A549 (cell line): ENCODE data around the gene MALRD1. TPM values are rescaled to one million over a fixed set of nuclear protein-coding genes. Genes with fewer than 3 reads are reported as not detected.

Experiments used
- ATAC-seq, 2 experiments: fragments of 200-7000 bp in 1 of 2; fragments of >200 bp in 1 of 2; cut with Nextera tagmentation in 1 of 2; cut with Tn5 transposase in 1 of 2; 3 replicates each; pipeline versions ENCODE4 v1.8.0 to v1.9.1; 2018 to 2020; ENCODE audit warnings: mild to moderate bottlenecking in 1 of 2, moderate library complexity in 1 of 2
- CTCF ChIA-PET: fragments of 300-600 bp; sonication (Branson Sonifier 250); formaldehyde crosslinking; extraction: SDS; loops from one replicate; lab custom pipeline; 2021; ENCODE audit warnings: antibody characterized with exemption, inconsistent platforms; lab: Yijun Ruan, JAX
- POLR2A ChIA-PET: fragments of 350-600 bp; formaldehyde crosslinking; extraction: SDS; loops from one replicate; lab custom pipeline; 2021; ENCODE audit warnings: antibody characterized with exemption, inconsistent platforms; lab: Yijun Ruan, JAX
- DNase-seq, 2 experiments: peaks; one replicate each; pipeline versions ENCODE4 v3.0.0 to v3.0.0-alpha.2; 2011 to 2016; ENCODE audit warnings: low read depth in 1 of 2, low spot score in 1 of 2
- FAIRE-seq: peaks from 2 replicates; lab custom pipeline; 2011; peaks lifted over from hg19 to GRCh38; lab: Jason Lieb, UNC
- H3K27ac ChIP-seq, 2 experiments: fragments of >200 bp; sonication (Bioruptor Twin); formaldehyde crosslinking; 3 replicates each; pipeline ENCODE4 v1.5.1; 2016 to 2017
- H3K4me1 ChIP-seq: fragments of >200 bp; sonication (Bioruptor Twin); formaldehyde crosslinking; 3 replicates; pipeline ENCODE4 v1.6.1; 2016
- H3K4me2 ChIP-seq: fragments of >200 bp; sonication (Bioruptor Twin); formaldehyde crosslinking; 3 replicates; pipeline ENCODE4 v1.6.1; 2016
- H3K4me3 ChIP-seq: fragments of >200 bp; sonication (Bioruptor Twin); formaldehyde crosslinking; 3 replicates; pipeline ENCODE4 v1.5.1; 2016
- H3K9me3 ChIP-seq: fragments of >200 bp; sonication (Bioruptor Twin); formaldehyde crosslinking; 3 replicates; pipeline ENCODE4 v1.6.1; 2016
- BHLHE40 ChIP-seq: IDR thresholded peaks from 2 replicates; pipeline ENCODE4 v1.6.1; 2012; ENCODE audit warnings: low read depth, low read length, inconsistent platforms
- CHD2 ChIP-seq: fragments of 150-350 bp; IDR thresholded peaks from 2 replicates; pipeline ENCODE4 v1.6.1; 2014; ENCODE audit warnings: low read length; ENCODE audit not compliant: partially characterized antibody
- CHD4 ChIP-seq: fragments of 200-600 bp; sonication (generic); IDR thresholded peaks from 2 replicates; pipeline ENCODE4 v1.6.1; 2016; ENCODE audit warnings: antibody characterized with exemption, mild to moderate bottlenecking, borderline replicate concordance
- CTCF ChIP-seq: fragments of >200 bp; sonication (Bioruptor Twin); formaldehyde crosslinking; IDR thresholded peaks from 3 replicates; pipeline ENCODE4 v1.5.1; 2016
- EHMT2 ChIP-seq: fragments of 200-600 bp; sonication (generic); IDR thresholded peaks from 2 replicates; pipeline ENCODE4 v1.6.1; 2016; ENCODE audit warnings: antibody characterized with exemption, low read depth, mild to moderate bottlenecking, moderate library complexity
- ELK1 ChIP-seq: fragments of 150-350 bp; IDR thresholded peaks from 2 replicates; pipeline ENCODE4 v1.6.1; 2014; ENCODE audit warnings: low read depth, mild to moderate bottlenecking, low read length
- ESRRA ChIP-seq: fragments of 150-350 bp; IDR thresholded peaks from 2 replicates; pipeline ENCODE4 v1.6.1; 2014; ENCODE audit warnings: mild to moderate bottlenecking, low read length, borderline replicate concordance
- FOXS1 ChIP-seq: fragments of 250-450 bp; sonication (Bioruptor Pico); IDR thresholded peaks from 2 replicates; pipeline ENCODE4 v1.5.0; 2020; ENCODE audit warnings: mild to moderate bottlenecking, moderate library complexity
- HES2 ChIP-seq: fragments of >200 bp; sonication (Bioruptor Twin); formaldehyde crosslinking; IDR thresholded peaks from 2 replicates; pipeline ENCODE4 v1.6.1; 2016
- HOXA7 ChIP-seq: fragments of 250-450 bp; sonication (Bioruptor Pico); IDR thresholded peaks from 2 replicates; pipeline ENCODE4 v1.5.0; 2020; ENCODE audit warnings: mild to moderate bottlenecking, moderate library complexity
- HOXB13 ChIP-seq: fragments of 250-450 bp; sonication (Bioruptor Pico); IDR thresholded peaks from 2 replicates; pipeline ENCODE4 v1.5.0; 2020; ENCODE audit warnings: low read depth, mild to moderate bottlenecking, moderate library complexity
- JUN ChIP-seq, 2 experiments: fragments of >200 bp; sonication (Bioruptor Twin); formaldehyde crosslinking; IDR thresholded peaks; 2 replicates in 1 of 2; 3 replicates in 1 of 2; pipeline ENCODE4 v1.6.1; 2016 to 2017
- JUNB ChIP-seq: fragments of >200 bp; sonication (Bioruptor Twin); formaldehyde crosslinking; IDR thresholded peaks from 2 replicates; pipeline ENCODE4 v1.6.1; 2016
- KDM5A ChIP-seq: fragments of 200-600 bp; sonication (generic); IDR thresholded peaks from 2 replicates; pipeline ENCODE4 v1.6.1; 2016; ENCODE audit warnings: antibody characterized with exemption, mild to moderate bottlenecking
- MAX ChIP-seq: IDR thresholded peaks from 2 replicates; pipeline ENCODE4 v1.6.1; 2012
- MYC ChIP-seq: IDR thresholded peaks from 2 replicates; pipeline ENCODE4 v1.6.1; 2012; ENCODE audit warnings: mild to moderate bottlenecking, inconsistent platforms, low read length, improper control_type of control experiment, borderline replicate concordance
- NFE2L2 ChIP-seq: fragments of 150-350 bp; conservative IDR thresholded peaks from 2 replicates; pipeline ENCODE4 v1.6.1; 2014; ENCODE audit warnings: low read length
- NPAS2 ChIP-seq: fragments of 250-450 bp; sonication (Bioruptor Pico); IDR thresholded peaks from 2 replicates; pipeline ENCODE4 v1.8.0; 2022; ENCODE audit warnings: mild to moderate bottlenecking, moderate library complexity, borderline replicate concordance
- NR3C1 ChIP-seq: fragments of >200 bp; sonication (Bioruptor Twin); formaldehyde crosslinking; IDR thresholded peaks from 3 replicates; pipeline ENCODE4 v1.6.1; 2017
- PBX3 ChIP-seq: IDR thresholded peaks from 2 replicates; pipeline ENCODE4 v1.6.1; 2012
- PHF8 ChIP-seq: fragments of 200-600 bp; sonication (generic); IDR thresholded peaks from 2 replicates; pipeline ENCODE4 v1.6.1; 2016; ENCODE audit warnings: low read depth, mild to moderate bottlenecking, antibody characterized with exemption, moderate library complexity, borderline replicate concordance
- POLR2A ChIP-seq: IDR thresholded peaks from 2 replicates; pipeline ENCODE4 v1.6.1; 2012; ENCODE audit warnings: mild to moderate bottlenecking, low read length
- RAD21 ChIP-seq, 2 experiments: fragments of >200 bp in 1 of 2; sonication (Bioruptor Twin) in 1 of 2; formaldehyde crosslinking in 1 of 2; IDR thresholded peaks in 1 of 2; conservative IDR thresholded peaks in 1 of 2; 2 replicates in 1 of 2; 3 replicates in 1 of 2; pipeline ENCODE4 v1.6.1; 2012 to 2018; ENCODE audit warnings: inconsistent platforms in 1 of 2
- RCOR1 ChIP-seq: fragments of 150-350 bp; IDR thresholded peaks from 2 replicates; pipeline ENCODE4 v1.6.1; 2014; ENCODE audit warnings: antibody characterized with exemption, low read length, low read depth
- RNF2 ChIP-seq: fragments of 200-600 bp; sonication (generic); IDR thresholded peaks from 2 replicates; pipeline ENCODE4 v1.6.1; 2016; ENCODE audit warnings: low read depth, mild to moderate bottlenecking, antibody characterized with exemption, moderate library complexity, borderline replicate concordance
- SMC3 ChIP-seq: fragments of >200 bp; sonication (Bioruptor Twin); formaldehyde crosslinking; IDR thresholded peaks from 3 replicates; pipeline ENCODE4 v1.6.1; 2018; ENCODE audit warnings: inconsistent platforms
- ZC3H11A ChIP-seq: fragments of 450-650 bp; IDR thresholded peaks from 2 replicates; pipeline ENCODE4 v1.6.1; 2014; ENCODE audit warnings: antibody characterized with exemption, mild to moderate bottlenecking
- ZFP36 ChIP-seq: fragments of 450-650 bp; IDR thresholded peaks from 2 replicates; pipeline ENCODE4 v1.6.1; 2014; ENCODE audit warnings: borderline replicate concordance; ENCODE audit not compliant: partially characterized antibody
- ZNF302 ChIP-seq: fragments of 250-450 bp; sonication (Bioruptor Pico); IDR thresholded peaks from 2 replicates; pipeline ENCODE4 v1.9.0; 2021; ENCODE audit warnings: inconsistent platforms, mild to moderate bottlenecking, moderate library complexity
- ZSCAN20 ChIP-seq: fragments of 250-450 bp; sonication (Bioruptor Pico); IDR thresholded peaks from 2 replicates; pipeline ENCODE4 v1.8.0; 2022; ENCODE audit warnings: mild to moderate bottlenecking, moderate library complexity
- WGBS: methylation state at CpG from one replicate; pipeline ENCODE4 v1.1.6; 2017; ENCODE audit errors: missing lambda C conversion rate; 5-methylcytosine and 5-hydroxymethylcytosine counted together
- polyA plus RNA-seq, 4 experiments: library from polyadenylated mRNA; depleted of rRNA in 3 of 4; stranded (reverse); fragments of >200 nt; fragmentation: RNase III in 1 of 4; extraction: RNeasy Plus Mini Kit Qiagen cat#74134 plus additional on column Dnase treatment in 1 of 4; gene quantifications; 2 replicates in 3 of 4; 3 replicates in 1 of 4; pipeline ENCODE4 v1.2.3, GENCODE V29; 2011 to 2017

The MALRD1 gene
- polyA plus RNA-seq, 2 of the 4 experiments (the other 2 are of a cell fraction) = not detected

GRCh38 chr10:19570991-19571390, 522.4 kb downstream of the MALRD1 start:
- DNase-seq (no peak), FAIRE-seq (no peak), ATAC-seq (no peak)
- TF ChIP-seq PHF8 (no peak), ESRRA (no peak), NFE2L2 (no peak)
- no peaks in the 10 kb centered on the region for H3K4me1 ChIP-seq
- WGBS = 0% methylated on average over 1 of the region's 1 CpG
- no peaks in the 10 kb centered on the region for H3K9me3 ChIP-seq
- POLR2A ChIA-PET = no interaction called here
- CTCF ChIA-PET = no interaction called here
- H3K4me3 ChIP-seq = no peak overlapping the region
- H3K4me2 ChIP-seq = no peak overlapping the region
- no peak overlapping the region for H3K27ac ChIP-seq

GRCh38 chr10:19572056-19572455, 523.5 kb downstream of the MALRD1 start:
- TF ChIP-seq HOXA7 (no peak), CHD4 (no peak), EHMT2 (no peak), RCOR1 (no peak), SMC3 (no peak), MYC (no peak), CTCF (no peak), RNF2 (no peak), KDM5A (no peak)
- TF ChIP-seq, all 56 proteins: peak for 0
- ATAC-seq (no peak), FAIRE-seq (no peak), DNase-seq (no peak)
- Histone ChIP-seq H3K27ac (no peak overlapping the region), H3K4me1 (no peaks in the 10 kb centered on the region), H3K4me2 (no peak overlapping the region), H3K4me3 (no peak overlapping the region), H3K9me3 (no peaks in the 10 kb centered on the region)
- POLR2A ChIA-PET = no interaction called here
- WGBS = 56% methylated on average over 4 of the region's 4 CpGs
- CTCF ChIA-PET = no interaction called here

- 14% methylated on average over 3 of the region's 3 CpGs for WGBS
- H3K9me3 ChIP-seq = no peaks in the 10 kb centered on the region
- ChIA-PET CTCF (no interaction called here), POLR2A (no interaction called here)
- ATAC-seq = no peak
- no peak overlapping the region for H3K27ac ChIP-seq
- no peak for FAIRE-seq
- TF ChIP-seq RAD21 (conservative IDR thresholded peaks at IDR 0.05 in 1 of 2, IDR thresholded peaks at IDR 0.05 in 1 of 2) = no peak
- no peak for TF ChIP-seq SMC3
- TF ChIP-seq ZSCAN20 = no peak
- no peak for TF ChIP-seq JUNB
- TF ChIP-seq ZFP36 = no peak
- TF ChIP-seq JUN (IDR thresholded peaks at IDR 0.05) = no peak
- no peak for TF ChIP-seq CTCF
- TF ChIP-seq BHLHE40 = no peak
- TF ChIP-seq POLR2A = no peak
- no peak for TF ChIP-seq ELK1
- no peak for TF ChIP-seq ZNF302
- no peak for TF ChIP-seq FOXS1 (CRISPR knock-in tag)
- no peak for TF ChIP-seq HES2
- no peak for TF ChIP-seq HOXB13 (CRISPR knock-in tag)
- TF ChIP-seq PBX3 = no peak
- TF ChIP-seq NPAS2 (CRISPR knock-in tag) = no peak
- TF ChIP-seq CHD2 = no peak
- TF ChIP-seq MAX = no peak
- no peak for TF ChIP-seq NR3C1
- TF ChIP-seq ZC3H11A = no peak
- H3K4me1 ChIP-seq = no peaks in the 10 kb centered on the region
- no peak for DNase-seq
- no peak overlapping the region for H3K4me3 ChIP-seq
- no peak overlapping the region for H3K4me2 ChIP-seq
Measured at GRCh38 chr10:19576576-19576975, 528.0 kb downstream of the MALRD1 start.
